ENCODE data around the gene FAM50B.

DNA sequence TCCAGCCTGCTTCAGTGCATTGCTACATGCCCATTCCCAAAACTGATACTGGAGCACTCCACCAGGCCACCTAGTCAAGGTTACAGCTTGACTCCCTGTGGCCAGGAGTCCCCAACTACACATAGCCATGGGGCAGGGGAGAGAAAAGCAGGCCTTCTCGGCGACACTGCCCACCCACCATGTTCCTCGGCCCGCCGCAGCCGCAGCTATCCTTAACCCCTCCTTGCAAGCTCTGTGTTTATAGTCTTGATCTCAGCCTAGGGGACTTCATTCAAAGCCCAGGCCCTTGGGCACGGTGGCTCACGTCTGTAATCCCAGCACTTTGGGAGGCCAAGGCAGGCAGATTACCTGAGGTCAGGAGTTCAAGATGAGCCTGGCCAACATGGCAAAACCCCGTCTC lies 39.2 kb upstream of the FAM50B start:
- TF ChIP-seq, protein P1, sequence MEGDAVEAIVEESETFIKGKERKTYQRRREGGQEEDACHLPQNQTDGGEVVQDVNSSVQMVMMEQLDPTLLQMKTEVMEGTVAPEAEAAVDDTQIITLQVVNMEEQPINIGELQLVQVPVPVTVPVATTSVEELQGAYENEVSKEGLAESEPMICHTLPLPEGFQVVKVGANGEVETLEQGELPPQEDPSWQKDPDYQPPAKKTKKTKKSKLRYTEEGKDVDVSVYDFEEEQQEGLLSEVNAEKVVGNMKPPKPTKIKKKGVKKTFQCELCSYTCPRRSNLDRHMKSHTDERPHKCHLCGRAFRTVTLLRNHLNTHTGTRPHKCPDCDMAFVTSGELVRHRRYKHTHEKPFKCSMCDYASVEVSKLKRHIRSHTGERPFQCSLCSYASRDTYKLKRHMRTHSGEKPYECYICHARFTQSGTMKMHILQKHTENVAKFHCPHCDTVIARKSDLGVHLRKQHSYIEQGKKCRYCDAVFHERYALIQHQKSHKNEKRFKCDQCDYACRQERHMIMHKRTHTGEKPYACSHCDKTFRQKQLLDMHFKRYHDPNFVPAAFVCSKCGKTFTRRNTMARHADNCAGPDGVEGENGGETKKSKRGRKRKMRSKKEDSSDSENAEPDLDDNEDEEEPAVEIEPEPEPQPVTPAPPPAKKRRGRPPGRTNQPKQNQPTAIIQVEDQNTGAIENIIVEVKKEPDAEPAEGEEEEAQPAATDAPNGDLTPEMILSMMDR (IDR thresholded peaks at IDR 0.05), result no peak
- TF ChIP-seq POLR2A (IDR thresholded peaks at IDR 0.05), result no peak
